GM18861 (cell line): ENCODE data around the gene MADD.

ENCODE experiments used
- ATAC-seq: cut with Tn5 transposase; IDR thresholded peaks from one replicate; pipeline ENCODE4 v1.9.1; 2021; ENCODE audit not compliant: unreplicated experiment

MADD gene

DNA sequence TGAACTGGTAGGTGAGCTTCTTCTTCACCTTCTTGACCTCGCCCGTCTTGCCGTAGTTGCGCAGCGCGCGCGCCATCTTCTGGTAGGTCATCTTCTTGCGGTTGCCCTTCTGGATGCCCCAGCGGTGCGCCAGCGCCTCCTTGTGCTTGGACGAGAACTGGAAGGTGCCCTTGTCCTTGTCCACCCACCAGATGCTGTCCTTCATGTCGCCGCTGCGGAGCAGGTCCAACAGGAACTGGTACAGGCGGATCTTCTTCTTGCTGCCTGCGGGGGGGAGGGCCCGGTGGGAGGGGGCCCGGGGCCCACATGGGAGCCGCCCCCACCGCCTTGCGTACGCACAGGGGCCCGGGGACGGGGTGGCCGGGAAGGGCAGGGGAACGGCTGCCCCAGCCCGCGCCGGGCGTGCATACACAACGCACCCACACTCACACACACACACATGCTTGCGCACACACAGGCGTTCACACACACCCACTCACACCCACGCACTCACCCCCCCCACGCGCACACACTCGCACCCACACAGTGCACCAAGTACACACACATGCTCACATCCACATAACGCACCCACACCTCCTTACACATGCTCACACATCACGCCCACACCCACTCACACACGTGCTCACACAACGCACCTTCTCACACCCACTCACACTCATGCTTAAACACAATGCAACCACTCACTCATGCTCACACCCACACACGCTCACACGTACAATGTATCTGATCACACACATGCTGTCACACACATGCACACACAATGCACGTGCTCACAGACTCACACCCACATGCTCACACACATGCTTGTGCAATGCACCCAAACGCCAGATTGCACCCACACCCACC lies 85.6 kb downstream of the MADD start:
- no peak for ATAC-seq

DNA sequence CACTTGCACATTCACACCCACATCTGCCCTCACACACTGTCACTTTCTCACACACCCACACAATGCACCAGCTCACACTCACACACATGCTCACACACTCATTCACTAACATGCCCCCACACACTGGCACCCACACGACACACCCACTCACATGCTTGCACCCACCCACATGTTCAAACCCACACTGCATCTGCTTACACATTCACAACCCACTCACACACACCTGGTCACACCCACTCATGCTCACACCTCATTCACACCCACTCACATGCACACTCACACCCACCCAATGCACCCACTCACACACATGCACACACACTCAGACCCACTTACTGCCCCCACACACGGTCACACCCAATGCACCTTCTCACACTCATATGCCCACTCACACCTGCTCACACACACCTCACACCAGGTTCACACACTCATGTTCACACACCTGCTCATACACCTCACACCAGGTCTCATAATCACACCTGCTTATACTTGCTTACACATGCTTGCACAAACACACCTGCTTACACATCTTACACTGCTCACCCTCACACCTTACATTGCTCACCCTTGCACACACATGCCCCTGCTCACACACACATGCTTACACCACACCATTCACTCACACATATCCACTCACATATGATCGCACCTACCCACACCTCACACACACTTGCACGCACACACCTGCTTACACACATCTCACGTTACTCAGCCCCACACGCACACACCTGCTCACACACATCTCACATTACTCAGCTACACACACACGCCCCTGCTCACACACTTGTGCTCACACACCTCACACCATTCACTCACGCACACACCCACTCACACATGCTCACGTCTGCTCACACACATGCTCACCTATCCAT lies 86.4 kb downstream of the MADD start:
- no peak for ATAC-seq

DNA sequence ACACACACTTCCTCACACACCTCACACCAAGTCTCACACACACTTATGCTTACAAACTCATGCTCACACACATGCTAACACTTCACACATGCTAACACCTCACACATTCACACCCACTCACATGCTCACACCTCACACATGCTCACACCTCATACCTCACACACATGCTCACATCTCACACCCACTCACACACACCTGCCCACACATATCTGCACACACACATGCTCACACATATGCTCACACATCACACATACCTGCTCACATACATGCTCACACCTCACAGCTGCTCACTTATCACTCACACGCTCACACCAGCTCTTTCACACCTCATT lies 87.0 kb downstream of the MADD start:
- no peak for ATAC-seq

DNA sequence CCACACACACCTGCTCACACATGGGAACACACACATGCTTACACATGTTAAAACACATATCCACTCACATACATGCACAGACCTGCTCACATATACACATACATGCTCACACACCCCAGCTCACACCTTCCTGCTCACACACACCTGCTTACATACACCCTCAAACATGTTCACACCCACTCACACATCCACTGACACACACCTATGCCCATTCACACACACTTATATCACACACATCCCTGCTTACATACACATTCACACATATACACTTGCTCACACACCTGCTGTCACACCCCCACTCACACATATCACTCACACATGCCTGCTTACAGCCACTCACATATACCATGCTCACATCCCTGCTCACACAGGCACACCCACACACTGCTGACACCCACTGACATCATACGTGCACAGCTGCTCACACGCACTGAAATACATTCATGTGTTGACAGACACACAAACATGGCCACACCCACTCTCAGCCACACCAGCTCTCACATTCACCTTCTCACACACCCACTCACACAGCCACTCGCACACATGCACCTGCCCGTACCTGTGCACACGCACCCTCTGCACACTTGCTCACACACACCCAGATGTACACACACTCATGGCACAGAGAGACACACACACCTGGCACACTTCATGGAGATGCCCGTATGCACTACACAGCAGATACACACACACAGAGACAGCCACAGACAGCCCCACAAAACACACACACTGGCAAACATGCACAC lies 88.2 kb downstream of the MADD start:
- ATAC-seq = no peak

- ATAC-seq = no peak
These were observed 88.8 kb downstream of the MADD start for GRCh38 chr11:47358731-47359051.

DNA sequence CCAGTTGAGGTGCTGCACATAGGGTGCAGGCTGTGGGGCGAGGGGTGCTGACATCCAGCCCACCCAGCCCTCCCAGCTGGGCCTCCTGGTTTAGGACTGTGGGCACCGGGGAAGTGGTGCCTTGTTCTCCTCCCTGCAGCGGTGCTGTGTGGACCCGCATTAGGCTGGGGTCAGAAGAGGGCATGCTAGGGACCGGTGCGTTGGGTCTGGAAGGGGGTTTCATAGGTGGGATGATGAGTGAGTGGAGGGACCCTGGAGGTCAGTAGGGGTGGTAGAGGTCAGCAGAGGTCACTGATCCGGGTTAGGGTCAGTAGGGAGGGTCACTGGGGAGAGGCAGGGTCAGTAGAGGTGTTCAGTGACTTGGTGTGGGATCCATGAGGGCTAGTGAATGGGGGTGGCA lies 89.2 kb downstream of the MADD start:
- no peak for ATAC-seq

DNA sequence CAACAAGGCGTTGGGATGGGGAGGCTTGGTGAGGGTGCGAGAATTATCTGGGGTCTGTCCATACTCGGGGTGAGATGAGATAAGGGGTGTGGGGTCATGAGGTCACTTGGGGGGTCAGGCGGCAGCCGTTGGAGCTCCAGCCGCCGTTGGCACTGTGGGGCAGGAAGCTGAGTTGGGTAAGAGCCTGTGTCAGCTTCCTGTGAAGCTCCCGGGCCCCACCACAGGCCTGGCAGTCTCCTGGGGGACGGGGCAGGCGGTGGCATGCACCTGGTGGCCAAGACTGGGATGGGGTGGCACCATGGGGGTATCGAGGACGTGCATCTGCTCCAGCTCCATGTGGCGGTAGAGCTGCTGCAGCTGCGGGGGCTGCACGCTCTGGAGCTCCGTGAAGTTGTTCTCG lies 89.7 kb downstream of the MADD start:
- no peak for ATAC-seq

- ATAC-seq = no peak
These were observed 90.4 kb downstream of the MADD start for GRCh38 chr11:47360341-47360740.

GRCh38 chr11:47361419-47361818 lies 91.5 kb downstream of the MADD start:
- ATAC-seq = no peak

DNA sequence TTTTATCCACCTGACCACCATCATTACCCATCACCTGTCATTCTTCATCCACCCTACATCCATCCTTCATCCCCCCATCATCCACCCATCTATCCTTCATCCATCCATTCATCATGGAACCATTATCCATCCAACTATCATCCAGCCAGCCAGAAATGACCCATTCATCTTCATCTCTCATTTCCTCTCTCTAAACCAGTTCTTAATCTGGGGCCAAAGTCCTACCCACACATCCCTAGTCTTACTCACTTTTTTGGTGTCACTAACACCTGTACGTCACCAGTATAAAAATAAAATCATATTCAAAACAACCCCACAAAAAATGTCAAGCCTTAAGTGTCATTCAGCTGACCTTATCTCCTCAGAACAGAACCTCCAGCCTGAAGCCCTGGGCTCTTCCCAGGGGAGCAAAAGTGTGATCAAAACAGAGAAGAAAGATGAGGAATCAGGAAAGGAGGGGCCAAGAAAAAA lies 96.1 kb downstream of the MADD start:
- no peak for ATAC-seq

- no peak for ATAC-seq
These were observed 99.7 kb downstream of the MADD start for GRCh38 chr11:47369676-47370075.

DNA sequence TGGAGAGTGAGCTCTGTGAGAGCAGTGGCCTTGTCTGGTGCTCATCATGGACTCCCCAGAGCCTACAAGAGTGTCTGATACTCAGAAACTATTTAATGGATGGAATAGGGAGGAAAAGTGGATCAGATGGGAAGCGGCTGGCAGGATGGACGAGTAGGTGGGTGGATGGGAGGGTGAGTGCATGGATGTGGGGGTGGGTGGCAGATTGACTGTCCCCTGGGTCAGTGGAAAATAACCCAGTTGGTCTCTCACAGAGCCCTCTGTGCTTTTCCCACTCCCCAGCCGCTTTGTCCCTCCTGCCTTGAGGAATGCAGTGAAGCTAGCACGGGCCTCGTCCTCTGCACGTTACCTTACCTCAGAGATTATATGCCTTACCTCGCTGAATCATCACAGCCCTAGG lies 102.5 kb downstream of the MADD start:
- ATAC-seq = no peak

- ATAC-seq = no peak
These were observed 104.2 kb downstream of the MADD start for GRCh38 chr11:47373876-47374719.

GRCh38 chr11:47374720-47375019 lies 104.7 kb downstream of the MADD start:
- ATAC-seq = no peak

DNA sequence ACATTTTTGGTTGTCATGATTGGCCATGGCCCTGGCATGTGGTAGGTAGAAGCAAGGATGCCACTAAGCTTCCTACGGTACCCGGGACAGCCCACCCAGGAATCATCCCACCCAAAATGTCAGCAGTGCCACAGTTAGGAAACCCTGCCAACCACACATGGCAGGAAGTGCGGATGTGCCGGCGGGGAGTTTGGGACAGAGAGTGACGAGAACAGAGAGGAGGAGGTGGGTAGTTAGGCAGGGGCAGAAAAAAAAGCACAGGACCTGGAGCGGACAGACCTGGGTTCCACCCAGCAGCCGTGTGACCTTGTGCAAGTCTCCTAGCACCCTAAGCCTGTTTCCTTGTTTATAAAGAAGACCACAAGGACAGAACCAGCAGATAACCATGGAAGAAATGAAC lies 105.1 kb downstream of the MADD start:
- no peak for ATAC-seq

DNA sequence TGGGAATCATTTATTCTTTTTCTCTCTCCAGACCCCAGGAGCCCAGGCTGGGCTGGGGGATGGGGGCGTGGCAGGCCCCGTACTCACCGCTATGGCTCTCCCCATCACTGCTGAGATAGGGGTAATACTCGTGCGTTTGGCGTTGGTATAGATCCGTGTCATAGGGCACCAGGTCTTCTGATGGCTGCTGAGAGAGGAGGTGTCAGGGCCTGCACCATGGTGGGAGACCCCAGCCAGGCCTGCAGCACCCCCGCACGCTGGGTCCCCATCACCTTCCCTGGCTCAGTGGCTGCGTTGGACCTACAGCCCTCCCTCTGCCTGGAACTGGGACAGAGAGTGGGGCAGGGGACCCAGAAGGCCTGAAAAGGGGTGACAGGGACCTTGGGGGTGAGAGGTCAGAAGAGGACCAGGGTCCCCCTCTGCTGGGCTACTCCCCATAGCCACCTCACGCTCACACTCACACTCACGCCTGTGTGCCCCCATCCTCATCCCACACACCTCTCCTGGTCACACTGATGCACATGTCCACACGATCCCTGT lies 105.7 kb downstream of the MADD start:
- no peak for ATAC-seq

DNA sequence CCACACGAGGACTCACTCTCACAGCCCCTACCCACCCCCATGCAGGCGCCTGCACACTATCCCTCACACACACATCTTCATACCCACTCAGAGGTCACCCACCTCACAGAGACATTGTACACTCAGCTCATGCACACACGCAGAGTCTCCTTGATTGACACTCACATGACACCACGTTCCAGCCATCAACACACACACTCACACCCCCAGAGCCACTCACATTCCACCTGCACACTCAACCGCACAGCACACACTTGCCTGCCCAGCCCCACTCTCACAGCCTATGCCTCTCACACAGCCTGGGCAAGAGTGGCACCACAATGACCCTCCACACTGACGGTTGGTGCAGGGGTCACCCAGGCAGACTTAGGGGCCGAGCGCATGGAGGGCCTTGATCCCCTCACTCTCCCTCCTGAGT lies 106.2 kb downstream of the MADD start:
- no peak for ATAC-seq

DNA sequence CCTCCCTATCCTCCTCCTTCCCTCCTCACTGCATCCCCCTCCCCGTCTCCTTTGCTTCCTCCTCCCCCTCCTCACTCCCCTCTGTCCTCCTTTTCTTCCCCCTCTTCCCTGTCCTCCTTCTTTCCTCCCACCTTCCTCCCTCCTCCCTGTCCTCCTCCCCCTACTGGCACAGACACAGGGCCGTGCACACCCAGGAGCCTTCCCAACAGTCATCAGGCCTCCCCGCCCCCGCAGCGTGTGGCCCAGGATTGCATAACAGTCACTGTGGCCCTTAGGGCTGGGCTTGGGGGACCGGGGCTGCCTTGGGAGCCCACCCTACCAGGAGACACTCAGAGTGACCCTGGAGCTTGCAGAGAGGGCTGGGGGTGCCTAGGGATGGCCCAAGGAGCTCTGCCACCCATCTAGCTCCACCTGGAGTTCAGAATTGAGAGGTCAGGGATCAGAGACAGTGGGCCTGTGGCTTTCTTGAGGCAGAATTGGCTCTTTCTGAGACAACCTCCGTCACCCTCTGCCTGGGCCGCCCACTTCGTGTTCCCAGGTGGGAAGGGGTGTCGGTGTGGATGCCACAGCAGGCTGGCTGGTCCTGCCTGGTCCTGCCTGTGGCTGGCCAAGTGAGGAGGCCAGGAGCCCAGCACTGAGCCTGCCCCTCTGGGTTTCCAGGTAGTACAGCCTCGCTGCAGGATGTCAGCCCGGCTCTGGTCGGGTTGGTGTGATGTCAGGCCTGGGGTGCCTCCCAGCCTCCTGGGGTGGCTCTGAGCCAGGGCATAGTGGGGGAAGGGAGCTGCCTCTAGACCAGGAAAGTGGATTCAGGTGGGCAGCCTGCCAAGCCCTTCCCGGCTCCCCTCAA lies 106.8 kb downstream of the MADD start:
- no peak for ATAC-seq

DNA sequence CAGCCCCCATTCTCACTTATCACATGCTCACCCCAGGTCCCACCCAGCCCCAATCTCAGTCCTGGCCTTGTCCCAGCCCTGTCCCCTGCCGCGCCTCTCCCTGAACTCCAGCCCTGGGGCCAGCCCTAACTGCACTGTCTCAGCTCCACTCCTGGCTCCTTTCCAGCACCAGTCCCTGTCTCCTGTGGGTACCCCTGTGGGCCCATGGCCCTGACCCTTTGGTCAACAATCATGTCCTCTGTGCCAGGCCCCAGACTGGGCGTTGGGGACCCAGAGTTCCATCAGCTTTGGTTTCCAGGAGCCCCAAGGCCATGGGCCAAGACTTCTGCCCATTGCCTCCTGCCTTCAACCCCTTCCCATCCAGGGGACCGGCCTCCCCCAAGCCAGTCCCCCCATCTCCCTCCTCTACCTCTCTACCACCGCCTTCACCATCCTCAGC lies 107.7 kb downstream of the MADD start:
- ATAC-seq = no peak
